Testis (tissue), 3 donors: Measurements from ENCODE around the gene OR51E2. TPM values are rescaled to one million over a fixed set of nuclear protein-coding genes. Genes with fewer than 3 reads are reported as not detected.

Experiments used
- DNase-seq: peaks from one replicate; pipeline ENCODE4 v3.0.0-alpha.2; 2019
- H3K27ac ChIP-seq, 2 donors: fragments of 200-600 bp; sonication (generic); one replicate each; pipeline ENCODE4 v1.5.1; 2019
- H3K27me3 ChIP-seq: fragments of 200-600 bp; sonication (generic); one replicate; pipeline ENCODE4 v1.5.1; 2019
- H3K36me3 ChIP-seq: fragments of 200-600 bp; sonication (generic); one replicate; pipeline ENCODE4 v1.5.1; 2017; ENCODE audit warnings: low read depth; ENCODE audit errors: missing control alignments
- H3K4me1 ChIP-seq: fragments of 200-600 bp; sonication (generic); one replicate; pipeline ENCODE4 v1.5.1; 2019
- H3K4me3 ChIP-seq, 2 donors: fragments of 200-600 bp; sonication (generic); one replicate each; pipeline ENCODE4 v1.5.1; 2017 to 2019
- H3K9me3 ChIP-seq: fragments of 200-600 bp; sonication (generic); one replicate; pipeline ENCODE4 v1.5.1; 2017
- CTCF ChIP-seq, 3 experiments: fragments of 450-650 bp in 2 of 3; fragments of 200-600 bp in 1 of 3; sonication (generic) in 1 of 3; IDR thresholded peaks; one replicate each; pipeline ENCODE4 v1.5.1; 2016 to 2019; ENCODE audit warnings: antibody characterized with exemption in 3 of 3, mild to moderate bottlenecking in 2 of 3, moderate library complexity in 1 of 3
- POLR2A ChIP-seq: fragments of 450-650 bp; IDR thresholded peaks from one replicate; pipeline ENCODE4 v1.6.1; 2017; ENCODE audit warnings: antibody characterized with exemption, mild to moderate bottlenecking, moderate library complexity
- WGBS, 2 donors: methylation state at CpG; one replicate each; pipeline ENCODE4 v1.1.5; 2018; 5-methylcytosine and 5-hydroxymethylcytosine counted together
- intact Hi-C: fragments of 100-400 bp; cut with DNase I; formaldehyde crosslinking; loops from one replicate; pipeline ENCODE4 v1.15.1; 2023; ENCODE audit warnings: low total_unique reads
- polyA plus RNA-seq: library from polyadenylated mRNA; stranded (reverse); fragments of 350-450 nt; fragmentation: Illumina TruSeq; extraction: RNeasy Lipid Tissue Mini Kit (QIAGEN cat#74804); gene quantifications from one replicate; pipeline ENCODE4 v1.2.3, GENCODE V29; 2014; ENCODE audit warnings: low read depth, low replicate concordance; ENCODE audit not compliant: insufficient read depth
- total RNA-seq, 2 donors: library from RNA; depleted of rRNA; stranded (reverse); fragments of >200 nt; gene quantifications; one replicate each; pipeline ENCODE4 v1.2.3, GENCODE V29; 2016

OR51E2 gene
- total and polyA plus RNA-seq, 3 donors from 2014 or later = 0.17 to 0.47 TPM; not detected in 1

GRCh38 chr11:4680341-4680740, 17.3 kb downstream of the OR51E2 start:
- H3K4me1 ChIP-seq = no peaks in the 10 kb centered on the region
- no peak for TF ChIP-seq POLR2A
- no peak for TF ChIP-seq CTCF (IDR thresholded peaks at IDR 0.05)
- no peaks in the 10 kb centered on the region for H3K36me3 ChIP-seq
- H3K4me3 ChIP-seq = no peak overlapping the region
- 58% methylated on average over 3 of the region's 3 CpGs for WGBS, 2 donors
- no peaks in the 10 kb centered on the region for H3K9me3 ChIP-seq
- H3K27me3 ChIP-seq = no peaks in the 10 kb centered on the region
- intact Hi-C loops = no loop called here
- no peak for DNase-seq
- no peak overlapping the region for H3K27ac ChIP-seq

- Histone ChIP-seq H3K4me1 (no peaks in the 10 kb centered on the region), H3K4me3 (no peak overlapping the region), H3K27ac (no peak overlapping the region), H3K36me3 (no peaks in the 10 kb centered on the region), H3K9me3 (no peaks in the 10 kb centered on the region), H3K27me3 (no peaks in the 10 kb centered on the region)
- TF ChIP-seq CTCF (IDR thresholded peaks at IDR 0.05) (no peak), POLR2A (no peak)
- DNase-seq = no peak
- intact Hi-C loops = no loop called here
- WGBS, 2 donors = 77 to 92% methylated on average over 2 of the region's 2 CpGs
Measured at GRCh38 chr11:4677948-4678347, 19.7 kb downstream of the OR51E2 start.

- Histone ChIP-seq H3K36me3 (no peaks in the 10 kb centered on the region), H3K4me3 (no peak overlapping the region), H3K27ac (no peak overlapping the region), H3K27me3 (no peaks in the 10 kb centered on the region), H3K9me3 (no peaks in the 10 kb centered on the region), H3K4me1 (no peaks in the 10 kb centered on the region)
- 64 to 77% methylated on average over 2 of the region's 2 CpGs for WGBS, 2 donors
- no peak for DNase-seq
- no peak for TF ChIP-seq CTCF (IDR thresholded peaks at IDR 0.05)
- no peak for TF ChIP-seq POLR2A
- intact Hi-C loops = no loop called here
Measured at GRCh38 chr11:4673781-4674180, 23.9 kb downstream of the OR51E2 start.

GRCh38 chr11:4672470-4672869, 25.2 kb downstream of the OR51E2 start:
- H3K9me3 ChIP-seq = no peaks in the 10 kb centered on the region
- H3K27me3 ChIP-seq = no peaks in the 10 kb centered on the region
- no peaks in the 10 kb centered on the region for H3K36me3 ChIP-seq
- 66 to 77% methylated on average over 3 of the region's 3 CpGs for WGBS, 2 donors
- no peaks in the 10 kb centered on the region for H3K4me1 ChIP-seq
- no peak overlapping the region for H3K4me3 ChIP-seq
- intact Hi-C loops = no loop called here
- no peak for DNase-seq
- TF ChIP-seq POLR2A (no peak), CTCF (IDR thresholded peaks at IDR 0.05) (no peak)
- H3K27ac ChIP-seq = no peak overlapping the region

- 47 to 81% methylated on average over 2 of the region's 2 CpGs for WGBS, 2 donors
- intact Hi-C loops = no loop called here
- no peaks in the 10 kb centered on the region for H3K9me3 ChIP-seq
- no peak overlapping the region for H3K27ac ChIP-seq
- TF ChIP-seq CTCF (IDR thresholded peaks at IDR 0.05) = no peak
- no peak for TF ChIP-seq POLR2A
- DNase-seq = no peak
- H3K27me3 ChIP-seq = no peaks in the 10 kb centered on the region
- no peak overlapping the region for H3K4me3 ChIP-seq
- H3K4me1 ChIP-seq = no peaks in the 10 kb centered on the region
- H3K36me3 ChIP-seq = no peaks in the 10 kb centered on the region
Measured at GRCh38 chr11:4671741-4672140, 25.9 kb downstream of the OR51E2 start.
